Posterior cingulate gyrus (tissue), 11 donors: ENCODE data around the gene RPL6.
"Not testable (repeated sequence)": the region's sequence is repeated elsewhere in the genome, so short reads cannot be mapped to it uniquely, and the experiment has no call there.

Experiments
- DNase-seq, 10 donors: peaks; one replicate each; pipeline versions ENCODE4 v3.0.0 to v3.0.0-alpha.2; 2020 to 2021; ENCODE audit warnings: mixed read lengths in 3 of 10
- intact Hi-C: fragments of 100-400 bp; cut with DNase I; formaldehyde crosslinking; loops from one replicate; pipeline ENCODE4 v1.15.1; 2023

RPL6 gene

GRCh38 chr12:112409064-112409905, at the start of gene RPL6:
RPL6 (minus strand) TSS chr12:112409605; CDS start chr12:112408656, 949 bp downstream.
- peak; percentile 53 to 95 (median 78) for DNase-seq
- intact Hi-C loops = no loop called here

- intact Hi-C loops = no loop called here
- no peak for DNase-seq
Observed at GRCh38 chr12:112458751-112459150, 49.3 kb upstream of the RPL6 start.

DNA sequence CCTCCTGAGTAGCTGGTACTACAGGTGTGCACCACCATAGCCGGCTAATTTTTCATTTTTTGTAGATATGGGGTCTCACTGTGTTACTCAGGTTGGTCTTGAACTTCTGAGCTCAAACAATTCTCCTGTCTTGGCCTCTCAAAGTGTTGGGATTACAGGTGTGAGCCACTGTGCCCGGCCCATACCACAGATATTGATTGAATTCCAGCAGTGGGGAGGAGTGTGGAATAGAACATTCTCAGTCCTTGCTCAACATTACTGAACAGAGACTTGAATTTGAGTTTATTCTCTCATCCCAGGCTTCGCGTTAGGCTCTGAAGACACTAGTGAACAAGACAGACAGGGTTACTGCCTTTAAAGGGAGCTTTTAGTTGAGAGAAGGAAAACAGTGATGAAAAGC, 48.9 kb upstream of the RPL6 start:
- no peak for DNase-seq
- intact Hi-C loops = no loop called here

- intact Hi-C loops = not testable (repeated sequence)
Observed at GRCh38 chr12:112457142-112457541, 47.7 kb upstream of the RPL6 start.

GRCh38 chr12:112456029-112456428, 46.6 kb upstream of the RPL6 start:
- intact Hi-C loops = no loop called here
- peak in 1 of 10 donors; percentile 48 for DNase-seq

More at GRCh38 chr12:112457142-112457541, 47.7 kb upstream of the RPL6 start:
- not testable (repeated sequence) for DNase-seq

GRCh38 chr12:112450725-112451124, 41.3 kb upstream of the RPL6 start:
- intact Hi-C loops = no loop called here
- no peak for DNase-seq

DNA sequence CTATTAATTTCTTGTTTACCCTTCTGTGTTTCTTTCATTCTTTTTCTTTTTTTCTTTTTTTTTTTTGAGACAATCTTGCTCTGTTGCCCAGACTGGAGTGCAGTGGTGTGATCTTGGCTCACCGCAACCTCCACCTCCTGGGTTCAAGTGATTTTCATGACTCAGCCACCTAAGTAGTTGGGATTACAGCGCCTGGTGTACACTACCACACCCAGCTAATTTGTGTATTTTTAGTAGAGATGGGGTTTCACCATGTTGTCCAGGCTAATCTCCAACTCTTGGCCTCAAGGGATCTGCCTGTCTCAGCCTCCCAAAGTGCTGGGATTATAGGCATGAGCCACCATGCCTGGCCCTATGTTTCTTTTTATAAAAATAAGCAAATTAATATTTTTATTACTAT, 38.8 kb upstream of the RPL6 start:
- intact Hi-C loops, DNase-seq: not testable (repeated sequence)

GRCh38 chr12:112447106-112447505, 37.7 kb upstream of the RPL6 start:
- no peak for DNase-seq
- intact Hi-C loops = no loop called here

GRCh38 chr12:112446008-112446725, 36.8 kb upstream of the RPL6 start:
- DNase-seq = no peak
- intact Hi-C loops = no loop called here

GRCh38 chr12:112443916-112444315, 34.5 kb upstream of the RPL6 start:
- intact Hi-C loops = no loop called here
- DNase-seq = no peak

GRCh38 chr12:112440653-112441052, 31.2 kb upstream of the RPL6 start:
- intact Hi-C loops, DNase-seq: not testable (repeated sequence)

DNA sequence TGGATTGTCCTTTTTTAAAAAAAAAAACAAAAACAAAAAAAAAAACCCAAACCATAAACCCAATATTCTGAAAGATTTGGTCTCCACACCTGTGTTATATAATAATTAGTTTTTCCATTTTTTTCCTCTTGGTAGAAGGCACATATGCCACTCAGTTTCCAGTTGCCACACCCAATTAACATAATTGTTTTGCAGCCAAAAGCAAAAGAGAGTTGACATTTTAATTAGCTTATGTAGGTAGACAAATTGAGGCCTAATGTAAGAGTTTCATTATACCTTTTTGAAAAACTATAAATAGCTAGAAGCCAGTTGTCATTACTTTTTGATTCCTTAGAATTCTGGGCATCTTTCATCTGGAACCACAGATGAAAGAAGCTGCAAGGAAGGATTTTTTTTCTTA, 30.4 kb upstream of the RPL6 start:
- DNase-seq = no peak
- intact Hi-C loops = no loop called here

DNA sequence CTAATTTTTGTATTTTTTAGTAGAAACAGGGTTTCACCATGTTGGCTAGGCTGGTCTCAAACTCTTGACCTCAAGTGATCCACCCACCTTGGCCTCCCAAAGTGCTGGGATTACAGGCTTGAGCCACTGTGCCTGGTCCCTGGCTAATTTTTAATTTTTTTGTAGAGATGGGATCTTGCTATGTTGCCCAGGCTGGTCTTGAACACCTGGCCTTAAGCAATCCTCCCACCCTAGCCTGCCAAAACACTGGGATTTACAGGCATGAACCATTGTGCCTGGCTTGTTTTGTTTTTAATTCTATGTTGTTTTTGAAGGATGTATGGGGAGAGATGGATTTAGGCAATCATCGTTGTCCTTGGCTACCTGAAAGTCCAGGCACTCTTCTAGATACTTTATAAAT, 29.2 kb upstream of the RPL6 start:
- intact Hi-C loops, DNase-seq: not testable (repeated sequence)

DNA sequence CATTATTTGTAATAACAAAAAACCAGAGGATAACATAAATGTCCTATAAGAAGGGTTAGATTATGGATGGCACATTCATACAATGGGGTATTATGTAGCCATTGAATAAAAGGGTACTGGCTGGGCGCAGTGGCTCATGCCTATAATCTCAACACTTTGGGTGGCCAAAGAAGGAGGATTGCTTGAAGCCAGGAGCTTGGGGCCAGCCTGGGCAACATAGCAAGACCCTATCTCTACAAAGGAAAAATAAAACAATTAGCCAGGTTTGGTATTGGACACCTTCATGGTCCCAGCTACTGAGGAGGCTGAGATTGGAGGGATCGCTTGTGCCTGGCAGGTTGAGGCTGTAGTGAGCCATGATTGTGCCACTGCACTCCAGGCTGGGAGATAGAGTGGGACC, 24.1 kb upstream of the RPL6 start:
- intact Hi-C loops = no loop called here
- no peak for DNase-seq

- no peak for DNase-seq
- intact Hi-C loops = no loop called here
Observed at GRCh38 chr12:112431965-112432364, 22.6 kb upstream of the RPL6 start.

GRCh38 chr12:112430929-112431328, 21.5 kb upstream of the RPL6 start:
- intact Hi-C loops = no loop called here
- DNase-seq = no peak

DNA sequence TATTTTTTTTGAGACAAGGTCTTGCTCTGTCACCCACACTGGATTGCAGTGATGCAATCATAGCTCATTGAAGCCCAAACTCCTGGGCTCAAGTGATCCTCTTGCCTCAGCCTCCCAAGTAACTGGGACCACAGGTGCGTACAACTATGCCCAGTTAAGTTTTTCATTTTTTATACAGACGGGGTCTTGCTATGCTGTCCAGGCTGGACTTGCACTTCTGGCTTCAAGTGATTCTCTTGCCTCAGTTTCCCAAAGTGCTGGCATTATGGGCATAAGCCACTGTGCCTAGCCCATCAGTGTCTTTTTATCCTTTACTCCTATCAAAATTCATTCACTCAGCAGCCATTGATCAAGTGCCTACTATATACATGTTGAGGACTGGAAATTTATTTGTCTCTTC, 18.4 kb upstream of the RPL6 start:
- intact Hi-C loops = no loop called here
- no peak for DNase-seq

- intact Hi-C loops = no loop called here
- DNase-seq = no peak
Observed at GRCh38 chr12:112425582-112426382, 16.4 kb upstream of the RPL6 start.

DNA sequence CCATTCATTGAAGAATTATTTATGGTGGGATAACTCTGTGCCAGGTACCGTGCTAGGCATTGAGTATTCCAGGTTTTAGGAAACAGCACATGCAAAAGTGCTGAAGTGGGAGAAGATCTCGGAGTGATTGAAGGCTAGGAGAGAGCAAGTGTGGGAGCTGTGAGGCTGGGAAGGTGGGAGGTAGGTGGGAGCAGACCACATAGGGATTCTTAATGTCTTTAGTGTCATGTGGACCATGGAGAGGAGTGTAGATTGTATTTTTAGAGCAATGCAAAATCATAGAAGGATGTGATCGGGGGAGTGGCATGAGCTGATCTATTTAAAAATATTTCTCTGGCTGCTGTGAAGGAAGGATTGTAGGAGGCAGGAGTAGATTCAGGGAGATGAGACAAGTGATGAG, 14.7 kb upstream of the RPL6 start:
- intact Hi-C loops = no loop called here
- no peak for DNase-seq

DNA sequence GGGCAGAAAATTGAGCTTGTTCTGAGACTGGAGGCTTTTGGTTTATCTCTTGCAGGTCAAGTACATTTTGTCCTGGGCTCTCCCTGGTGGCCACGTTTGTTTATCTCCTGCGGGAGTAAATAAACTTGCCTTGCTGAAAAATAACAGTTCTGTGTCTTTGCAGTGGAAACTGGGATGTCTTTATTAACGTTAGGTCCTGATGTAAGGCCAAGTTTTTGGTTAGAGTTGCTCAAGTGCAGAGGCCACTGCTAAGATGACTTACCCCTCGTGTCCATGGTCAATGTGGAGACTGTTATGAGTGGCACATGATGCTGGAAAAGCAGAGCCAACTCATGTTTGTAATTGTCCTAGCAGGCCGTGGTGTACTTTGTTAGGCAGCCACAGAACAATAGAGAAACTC, 13.1 kb upstream of the RPL6 start:
- intact Hi-C loops = no loop called here
- DNase-seq = peak in 4 of 10 donors; percentile 21 to 55 (median 37)

- DNase-seq = no peak
- intact Hi-C loops = no loop called here
Observed at GRCh38 chr12:112421363-112421762, 12.0 kb upstream of the RPL6 start.
